HG02588 (cell line): ENCODE results near the gene SNCB.
A peak's percentile ranks its signal among the peaks of the same experiment; 100 is the strongest.

ENCODE experiments used
- ATAC-seq: cut with Tn5 transposase; IDR thresholded peaks from one replicate; pipeline ENCODE4 v1.9.1; 2021; ENCODE audit warnings: mild to moderate bottlenecking, moderate library complexity; ENCODE audit not compliant: unreplicated experiment

SNCB gene

DNA sequence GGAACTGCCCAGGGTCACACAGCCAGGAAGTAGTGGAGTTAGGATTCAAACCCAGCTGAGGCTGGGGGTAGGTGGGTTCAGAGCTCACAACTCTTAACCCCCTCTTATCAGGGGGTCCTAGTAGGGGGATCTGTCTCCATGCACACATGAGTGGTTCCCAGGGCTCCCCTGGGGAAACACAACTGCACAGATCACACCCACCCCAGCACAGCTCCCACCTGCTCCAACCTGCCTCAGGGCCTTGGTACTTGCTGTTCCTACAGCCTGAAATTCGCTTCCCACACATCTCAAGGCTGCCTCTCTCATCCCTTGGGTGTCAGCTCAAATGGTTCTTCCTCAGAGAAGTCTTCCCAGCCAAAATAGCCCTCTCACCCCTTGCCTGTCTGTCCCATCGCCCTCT lies 4.8 kb downstream of the SNCB start:
- ATAC-seq = no peak

DNA sequence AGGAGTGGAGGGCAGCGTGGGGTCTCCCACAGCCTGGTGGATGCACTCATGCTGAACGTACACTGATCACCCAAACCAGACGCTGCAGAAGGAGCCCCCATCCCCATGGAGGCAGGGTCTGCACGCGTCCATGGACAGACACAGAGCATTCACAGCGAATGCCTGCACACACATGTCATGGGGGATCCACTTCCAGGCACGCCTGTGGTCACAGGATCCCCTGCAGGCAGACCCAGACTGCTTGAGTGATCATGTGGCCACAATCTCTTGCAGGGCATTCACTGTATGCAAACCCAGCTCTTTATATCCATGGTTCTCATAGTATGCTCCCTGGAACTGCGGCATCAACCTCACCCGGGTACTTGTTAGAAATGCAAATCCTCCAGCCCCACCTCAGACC lies 5.4 kb downstream of the SNCB start:
- ATAC-seq = no peak

DNA sequence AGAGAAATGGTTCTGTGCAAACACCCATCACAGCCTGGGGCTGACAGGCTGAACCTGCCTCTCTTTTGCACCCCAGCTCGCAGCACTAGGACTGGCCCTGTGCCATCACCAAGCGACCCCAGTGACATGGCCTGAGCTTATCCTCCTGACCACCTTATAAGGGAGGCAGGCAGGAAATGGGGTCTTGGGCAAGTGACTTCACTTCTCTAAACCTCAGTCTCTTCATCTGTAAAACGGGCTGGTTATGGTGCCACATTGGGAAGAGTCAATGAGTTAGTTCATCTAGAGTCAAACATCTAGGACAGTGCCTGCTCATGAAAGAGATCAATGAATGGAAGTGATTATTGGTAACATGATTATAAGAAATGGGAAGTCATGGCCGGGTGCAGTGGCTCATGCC lies 6.2 kb downstream of the SNCB start:
- ATAC-seq = no peak

DNA sequence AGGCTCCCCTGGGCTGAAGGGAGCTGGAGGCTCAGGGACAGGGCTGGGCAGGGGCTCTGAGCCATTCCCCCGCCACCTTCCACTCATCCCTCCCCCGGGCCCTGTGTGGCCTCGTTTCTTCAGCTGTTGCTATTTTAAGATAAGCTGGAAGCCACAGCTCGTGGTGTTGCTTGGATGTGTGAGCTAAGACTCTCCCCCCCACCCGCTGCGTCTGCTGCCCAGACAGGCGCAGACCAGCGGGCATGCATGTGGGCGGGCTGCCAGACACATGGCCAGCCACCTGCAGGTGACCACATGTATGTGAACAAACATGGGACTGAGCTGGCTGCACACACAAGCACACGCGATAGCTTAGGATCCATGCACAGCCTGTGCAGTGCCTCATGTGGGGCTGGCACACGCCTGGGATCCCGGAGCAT lies 8.7 kb downstream of the SNCB start:
- ATAC-seq = no peak

DNA sequence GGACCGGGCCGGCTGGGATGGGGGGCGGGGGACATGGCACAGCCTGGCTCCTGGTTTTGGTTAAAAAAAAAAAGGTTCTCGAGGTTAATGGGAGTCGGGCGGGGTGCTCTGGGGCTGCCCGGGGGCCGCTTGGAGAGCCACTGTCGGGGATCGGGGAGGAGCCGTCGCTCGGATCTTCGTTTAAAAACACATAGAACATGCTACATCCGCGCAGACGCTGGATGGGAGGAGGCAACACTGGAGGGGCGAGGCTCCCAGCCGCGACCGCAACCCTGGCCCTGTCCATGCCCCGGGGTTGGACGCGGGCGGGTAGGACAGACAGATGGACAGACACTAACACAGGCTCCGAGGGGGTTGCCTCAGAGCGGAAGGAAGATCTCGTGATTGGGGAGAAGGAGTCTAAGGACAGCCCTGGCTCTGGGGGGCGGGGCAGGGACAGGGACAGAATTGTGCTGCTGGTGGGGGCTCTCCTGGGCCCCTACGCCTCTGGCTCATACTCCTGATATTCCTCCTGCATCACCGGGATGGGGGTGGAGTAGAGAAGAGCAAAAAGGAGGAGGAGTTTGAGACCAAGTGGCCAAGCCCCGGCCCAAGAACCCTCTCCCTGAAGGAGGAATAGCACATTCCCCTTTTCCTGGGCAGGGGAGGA lies 9.9 kb downstream of the SNCB start:
- ATAC-seq = no peak

DNA sequence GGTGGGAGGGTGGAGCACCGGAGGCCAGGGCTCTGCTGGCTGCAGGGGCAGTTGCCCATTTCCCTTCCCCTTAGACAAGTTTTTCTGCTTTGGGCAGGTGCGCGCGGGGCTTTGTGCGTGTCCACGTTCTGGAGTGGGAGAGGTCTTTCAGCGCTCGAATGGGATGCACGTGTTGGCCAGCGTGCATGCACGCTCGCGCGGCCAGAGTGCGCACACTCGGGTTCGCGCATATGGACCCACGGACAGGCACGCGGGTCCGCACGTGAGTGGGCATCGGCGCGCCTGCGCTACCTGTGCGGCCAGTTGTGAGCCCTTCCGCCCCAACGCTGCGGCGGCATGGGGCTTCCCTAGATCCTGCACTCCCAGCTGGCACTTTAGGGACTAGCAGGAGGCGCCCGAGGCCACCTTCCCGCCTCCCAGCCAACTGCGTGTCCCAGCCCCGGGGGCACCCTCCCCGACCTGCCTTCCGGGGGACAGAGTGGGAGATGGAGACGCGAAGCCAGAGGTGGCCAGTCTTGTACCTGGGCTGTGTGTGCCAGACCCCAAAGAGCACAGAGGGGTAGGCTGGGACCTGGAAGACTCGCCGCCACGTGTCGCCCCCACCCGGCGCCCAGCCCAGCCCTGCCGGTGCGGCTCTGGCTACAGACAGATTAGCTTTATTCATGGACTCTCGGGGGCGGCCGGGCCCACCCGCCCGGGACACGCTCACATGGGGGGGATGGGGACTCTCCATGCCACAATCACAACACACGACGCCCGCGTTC lies 10.6 kb downstream of the SNCB start:
- ATAC-seq = no peak

DNA sequence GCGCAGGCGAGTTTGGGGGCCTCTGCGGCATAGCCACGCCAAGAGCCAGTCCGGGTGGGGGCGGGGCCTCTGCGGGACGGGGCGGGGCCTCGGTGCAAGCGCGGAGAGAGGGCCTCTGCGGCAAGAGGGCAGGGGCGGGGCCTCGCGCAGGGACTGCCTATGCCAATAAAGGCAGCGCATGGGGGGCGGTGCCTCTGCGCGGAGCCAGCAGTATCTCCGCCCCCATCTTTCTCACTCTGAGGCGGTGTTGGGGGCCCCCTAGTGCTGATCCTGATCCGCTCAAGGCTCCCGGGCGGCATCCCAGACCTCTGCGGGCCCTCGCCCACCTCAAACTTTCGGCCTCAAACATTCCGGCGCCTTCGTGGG lies 11.1 kb downstream of the SNCB start:
- peak; percentile 75 for ATAC-seq

DNA sequence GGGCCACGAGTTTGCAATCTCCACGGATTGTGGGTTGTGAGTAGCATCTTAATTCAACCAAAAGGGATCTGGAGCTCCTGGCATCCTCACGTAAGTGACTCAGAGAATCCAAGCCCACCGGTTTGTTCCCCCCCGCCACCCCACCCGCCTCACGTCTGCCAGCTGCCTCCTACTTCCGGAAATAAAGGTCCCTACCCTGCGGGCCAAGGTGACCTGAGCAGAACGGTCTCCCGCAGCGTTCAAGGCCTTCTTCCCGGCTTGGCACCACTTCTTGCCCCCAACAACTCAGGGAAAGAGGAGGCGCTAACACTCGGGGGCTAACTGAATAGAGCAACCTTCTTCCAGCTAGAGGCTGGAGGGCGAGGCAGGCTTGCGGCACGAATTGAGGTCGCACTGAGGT lies 11.6 kb downstream of the SNCB start:
- ATAC-seq = no peak

DNA sequence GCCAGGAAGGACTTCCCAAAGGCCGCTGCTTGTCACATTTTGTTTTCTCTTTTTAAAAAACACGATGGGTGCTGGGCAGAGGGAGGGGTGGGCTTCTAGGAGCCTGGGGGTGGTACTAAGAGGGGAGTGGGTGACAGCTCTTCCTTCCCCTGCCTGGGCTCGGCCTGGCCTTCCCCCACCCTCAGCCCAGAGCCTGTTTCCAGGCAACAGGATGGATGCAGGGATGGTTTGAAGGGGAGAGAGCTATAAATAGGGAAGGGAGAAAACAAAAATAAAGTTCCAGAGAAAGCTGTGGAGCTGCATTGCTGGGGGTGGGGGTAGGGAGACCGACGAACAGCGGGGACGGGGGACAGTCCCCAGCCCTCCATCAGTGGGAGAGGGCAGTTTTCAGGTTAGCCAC lies 13.8 kb downstream of the SNCB start:
- no peak for ATAC-seq

DNA sequence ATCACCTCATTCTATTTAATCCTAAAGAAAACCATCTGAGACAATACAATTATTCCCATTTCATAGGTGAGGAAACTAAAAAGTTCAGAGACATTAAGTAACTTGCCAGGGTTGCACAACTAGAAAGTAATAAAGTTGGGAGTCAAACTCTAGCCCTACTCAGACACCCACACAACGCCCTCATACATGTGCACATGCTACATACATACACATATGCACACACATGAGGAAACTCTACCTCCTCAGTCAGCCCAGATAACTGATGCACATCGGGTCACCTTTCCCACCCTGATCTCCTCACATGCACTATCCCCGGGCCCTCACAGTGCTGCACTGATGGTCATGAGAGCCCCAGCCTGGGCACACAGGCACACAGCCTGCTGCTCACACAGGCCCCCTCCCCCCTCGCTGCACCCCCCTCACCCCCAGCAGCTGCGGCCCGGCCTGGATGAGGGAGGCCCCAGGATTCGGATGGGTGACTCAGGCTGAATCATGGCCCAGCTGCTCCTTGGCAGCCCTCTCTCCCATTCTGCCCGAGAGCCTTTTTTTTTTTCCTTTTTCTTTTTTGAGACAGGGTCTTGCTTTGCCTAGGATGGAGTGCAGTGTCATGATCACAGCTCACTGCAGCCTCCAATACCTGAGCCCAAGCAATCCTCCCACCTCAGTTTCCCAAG lies 15.4 kb downstream of the SNCB start:
- ATAC-seq = no peak

DNA sequence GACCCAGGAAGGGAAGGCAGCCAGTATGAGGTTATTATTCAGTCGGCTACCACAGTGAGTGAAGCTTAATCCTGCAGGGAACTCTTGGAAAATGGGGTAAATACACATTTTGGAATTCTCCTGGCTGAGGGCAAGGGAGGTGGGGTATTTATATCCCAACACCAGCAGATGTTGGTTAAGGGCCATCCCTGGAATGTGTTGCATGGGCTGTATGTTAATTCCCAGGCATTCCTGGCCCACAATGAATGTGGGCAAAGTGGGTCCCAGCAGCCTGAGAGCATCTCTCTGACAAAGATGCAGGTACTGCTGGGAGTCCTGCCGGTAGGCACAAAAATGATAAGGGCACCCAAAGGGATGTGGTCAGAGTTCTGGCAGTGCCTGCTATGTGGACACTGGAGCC lies 17.5 kb downstream of the SNCB start:
- no peak for ATAC-seq

DNA sequence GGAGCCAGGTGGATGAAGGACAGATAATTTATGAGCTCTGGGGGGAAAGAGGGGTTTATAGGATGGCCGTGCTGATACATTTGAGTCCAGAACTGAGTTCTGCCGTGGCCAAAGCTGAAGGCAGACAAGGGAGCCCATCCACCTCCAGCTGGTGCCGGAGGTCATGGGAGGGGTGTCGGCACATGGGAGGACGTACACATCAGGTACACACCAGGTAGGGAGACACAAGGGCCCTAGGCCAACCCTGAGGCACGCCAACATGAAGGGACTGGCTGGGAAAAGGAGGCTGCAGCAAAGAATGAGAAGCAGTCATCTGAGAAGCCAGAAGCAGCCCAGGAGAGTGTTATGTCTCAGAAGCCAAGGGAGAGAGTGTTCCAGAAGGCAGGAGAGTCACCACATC lies 18.3 kb downstream of the SNCB start:
- ATAC-seq = no peak

DNA sequence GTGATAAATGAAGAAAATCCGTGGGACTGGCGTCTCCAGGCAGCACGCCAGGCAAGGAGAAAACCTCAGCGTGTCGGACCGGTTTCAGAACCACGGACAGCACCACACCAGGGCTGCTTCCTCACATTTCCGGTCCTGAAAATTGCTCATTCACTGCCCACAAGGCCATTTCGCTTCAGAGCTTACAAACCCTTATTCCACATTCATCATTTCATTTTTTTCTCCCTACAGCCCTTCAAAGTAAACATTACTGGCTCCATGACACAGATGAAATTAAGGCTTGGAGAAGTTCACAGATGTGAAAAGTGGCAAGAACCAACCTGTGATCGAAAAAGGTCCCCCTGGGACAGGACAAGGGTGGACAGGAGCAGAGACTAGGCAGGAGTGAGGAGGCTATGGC lies 18.9 kb downstream of the SNCB start:
- ATAC-seq = no peak

DNA sequence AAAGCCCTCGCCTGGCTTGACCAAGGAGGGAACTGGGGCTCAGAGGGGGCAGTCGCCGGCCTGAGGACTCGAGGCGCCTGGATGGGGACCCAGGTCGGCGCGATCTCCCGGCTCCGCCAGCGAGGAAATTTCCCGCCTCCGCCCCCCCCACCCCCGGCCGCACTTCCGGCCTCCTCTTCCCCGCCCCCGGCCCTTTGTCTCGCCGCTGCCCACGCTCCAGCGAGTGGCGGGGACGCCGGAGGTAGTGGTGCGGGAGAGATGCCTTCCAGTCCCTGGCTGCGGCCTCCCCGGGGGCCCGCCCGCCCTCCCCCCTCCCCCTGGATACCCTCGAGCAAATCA lies 19.9 kb downstream of the SNCB start:
- ATAC-seq = peak; percentile 10

DNA sequence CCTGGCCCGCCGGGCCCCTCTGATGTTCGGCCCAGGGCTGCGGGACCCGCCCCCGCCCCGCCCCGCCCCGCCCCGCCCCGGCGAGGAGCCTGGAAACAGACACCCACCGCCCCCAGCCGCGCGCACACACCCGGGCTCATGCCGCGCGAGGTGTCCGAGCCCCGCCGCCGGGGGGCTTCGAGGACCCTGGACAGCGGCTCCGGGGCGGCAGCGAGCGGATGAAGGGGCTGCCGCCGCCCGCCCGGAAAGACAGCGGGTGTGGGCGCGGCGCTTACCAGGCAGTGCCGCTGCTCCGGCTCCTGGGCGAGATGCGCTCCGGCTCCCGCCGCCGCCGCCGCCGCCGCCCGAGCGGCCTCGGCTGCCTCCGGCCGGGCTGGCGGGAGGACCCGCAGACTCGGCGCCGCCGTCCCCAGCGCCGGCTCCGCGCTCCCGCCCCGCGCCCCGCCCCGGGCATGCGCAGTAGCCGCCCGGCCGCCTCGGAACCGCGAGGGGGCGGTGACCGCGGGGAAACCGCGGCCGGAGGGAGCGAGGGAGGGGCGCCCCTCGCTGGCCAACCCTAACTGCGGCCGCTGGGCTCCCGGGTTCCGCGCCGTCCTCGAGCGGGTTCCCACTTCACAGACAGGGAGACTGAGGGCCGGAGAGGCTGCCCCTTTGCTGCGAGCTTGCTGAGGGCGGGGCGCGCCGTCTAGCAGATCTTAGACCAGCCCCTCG lies 20.5 kb downstream of the SNCB start, which contains the start of gene GPRIN1:
Gene GPRIN1 (minus strand): TSS at position 433 of the 711 bp plus-strand sequence. CDS start 10,322 bp downstream, outside the sequence.
- ATAC-seq = peak; percentile 74

DNA sequence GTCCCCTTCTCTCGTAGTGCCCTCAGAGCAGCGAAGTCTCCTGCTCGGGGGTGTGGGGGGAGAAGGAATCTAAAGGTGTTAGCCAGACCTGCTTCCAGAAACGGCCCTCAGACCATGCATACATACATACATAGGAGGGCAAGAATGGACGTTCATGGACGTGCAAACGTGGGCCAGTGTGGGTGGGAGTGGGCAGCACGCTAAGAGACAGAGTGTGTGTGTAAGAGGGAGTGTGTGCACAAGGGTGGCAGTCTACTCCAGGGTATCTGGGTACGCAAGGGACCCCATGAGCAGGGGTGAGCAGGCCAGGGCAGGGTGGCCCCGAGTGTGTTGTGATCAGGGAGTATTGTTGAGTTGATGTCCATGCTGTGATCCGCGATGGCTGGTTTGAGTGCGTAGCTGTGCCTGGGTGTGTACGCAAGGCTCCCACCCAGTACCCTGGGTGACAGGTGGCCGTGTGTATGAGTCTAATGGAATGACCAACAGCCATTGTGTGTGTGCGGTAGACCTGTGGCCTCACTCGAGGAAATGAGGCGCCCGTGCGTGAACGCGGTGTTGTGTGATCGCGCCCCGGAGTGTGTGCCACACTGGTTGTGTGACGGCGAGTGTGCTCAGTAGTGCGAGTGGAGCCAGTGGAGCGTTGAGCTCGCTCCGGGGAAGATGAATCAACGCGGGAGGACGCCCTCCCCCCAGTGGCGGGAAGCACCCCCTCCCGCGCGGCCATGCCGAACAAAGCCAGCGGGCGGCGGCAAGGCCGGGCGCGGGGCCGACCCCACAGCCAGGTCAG lies 21.2 kb downstream of the SNCB start:
- ATAC-seq = peak; percentile 15

DNA sequence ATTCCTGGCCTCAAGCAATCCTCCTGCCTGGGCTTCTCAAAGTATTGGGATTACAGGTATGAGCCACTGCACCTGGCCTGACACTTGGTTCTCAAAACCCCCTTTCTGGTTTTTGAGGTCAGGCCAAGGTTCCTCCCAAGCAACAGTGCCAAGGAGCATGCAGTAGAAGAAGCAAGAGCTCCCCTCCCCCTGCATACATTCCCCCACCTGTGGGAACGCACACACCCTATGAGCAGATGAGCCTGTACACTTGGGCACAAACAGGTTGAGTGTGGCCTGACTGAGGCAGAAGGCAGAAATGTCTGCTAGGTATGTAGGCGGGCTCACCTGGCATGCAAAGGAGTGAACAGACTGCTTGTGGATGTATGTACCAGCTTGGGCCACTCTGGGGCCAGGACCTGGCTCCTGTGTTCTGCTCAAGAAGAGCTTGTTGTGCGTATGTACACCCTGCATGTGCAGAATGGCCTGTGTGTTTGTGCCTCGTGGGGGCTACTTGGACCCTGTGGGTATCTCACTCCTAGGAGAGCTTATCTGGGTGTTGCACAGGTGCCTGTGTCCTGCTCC lies 22.1 kb downstream of the SNCB start:
- ATAC-seq = no peak

DNA sequence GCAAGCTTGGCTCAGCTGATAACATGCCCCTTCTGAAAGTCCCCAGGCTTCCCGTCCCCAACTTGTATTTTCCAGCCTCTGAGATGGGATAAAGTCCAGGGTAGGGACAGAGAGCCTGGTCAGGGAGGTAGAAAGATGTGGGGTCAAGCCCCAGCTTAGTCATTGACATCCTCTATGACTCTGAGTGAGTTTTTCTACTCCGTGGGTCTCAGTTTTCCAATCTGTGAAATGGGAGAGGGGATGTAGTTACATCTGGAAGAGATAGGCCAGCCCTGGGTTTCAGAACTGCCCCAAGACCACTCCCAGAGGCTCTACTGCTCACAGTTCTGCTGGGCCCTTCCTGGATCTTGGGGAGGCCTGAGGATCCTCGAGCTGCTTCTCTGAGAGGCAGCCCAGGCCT lies 23.5 kb downstream of the SNCB start:
- no peak for ATAC-seq

DNA sequence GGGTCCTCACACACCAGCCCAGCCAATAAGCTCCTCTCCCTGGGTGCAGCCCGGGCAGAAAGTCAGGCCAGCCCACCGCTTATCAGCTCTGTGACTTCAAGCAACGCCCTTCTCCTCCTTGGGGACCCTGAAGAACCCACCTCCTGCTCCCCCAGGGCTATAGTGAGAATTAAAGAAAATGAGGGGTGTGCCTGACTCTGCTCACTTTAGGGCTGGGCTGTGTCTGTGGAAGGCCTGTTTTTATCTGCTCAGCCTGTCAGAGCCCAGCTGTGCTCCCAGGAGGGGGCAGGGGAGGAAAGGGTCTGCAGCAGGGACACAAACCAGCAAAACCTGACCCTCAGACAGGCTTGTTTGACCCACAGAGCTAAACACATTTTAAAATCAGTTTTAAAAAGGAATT lies 24.3 kb downstream of the SNCB start:
- ATAC-seq = no peak

DNA sequence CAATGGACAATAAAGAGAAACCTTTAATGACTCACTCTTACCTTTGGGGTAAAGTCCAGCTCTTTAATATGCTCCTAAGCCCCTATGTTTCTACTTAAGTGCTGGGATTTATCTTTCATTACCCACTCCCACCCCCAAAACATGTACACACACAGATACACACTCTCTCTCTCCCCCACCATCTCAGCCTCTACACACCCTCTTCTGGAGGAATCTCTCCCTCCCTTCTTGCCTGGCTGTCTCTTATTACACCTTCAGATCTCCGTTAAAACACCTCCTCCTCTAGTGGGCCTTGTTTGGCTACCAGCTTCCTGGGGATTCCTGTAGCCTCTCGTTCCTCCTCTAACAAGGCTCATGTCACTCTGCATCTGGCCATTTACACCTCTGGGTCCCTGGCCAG lies 27.2 kb downstream of the SNCB start:
- no peak for ATAC-seq
